IMR-90 (cell line): ENCODE results near the gene NAA10. TPM values are rescaled to one million over a fixed set of nuclear protein-coding genes. Genes with fewer than 3 reads are reported as not detected.

Experiments
- ATAC-seq: fragments of 200-7000 bp; cut with Tn5 transposase; 2 replicates; pipeline ENCODE4 v1.9.1; 2020; ENCODE audit warnings: low read depth, mild to moderate bottlenecking, moderate library complexity
- BruUV-seq: library from RNA; stranded (reverse); fragments of 400-500 nt; replicated peaks from 2 replicates; lab custom pipeline; 2021; lab: Mats Ljungman, UMichigan
- CTCF ChIA-PET: fragments of 300-600 bp; formaldehyde crosslinking; extraction: SDS; loops from one replicate; lab custom pipeline; 2021; ENCODE audit warnings: antibody characterized with exemption; lab: Yijun Ruan, JAX
- POLR2A ChIA-PET: fragments of 300-600 bp; sonication (Branson Sonifier 250); formaldehyde crosslinking; loops from one replicate; lab custom pipeline; 2022; ENCODE audit warnings: antibody characterized with exemption; ENCODE audit not compliant: unreplicated experiment; lab: Charles Lee
- DNase-seq: peaks from one replicate; pipeline ENCODE4 v3.0.0; 2013
- H2AFZ ChIP-seq: replicated peaks from 2 replicates; pipeline ENCODE3; 2013; ENCODE audit warnings: low read length, mild to moderate bottlenecking; ENCODE audit not compliant: poor library complexity
- H2AK5ac ChIP-seq: 2 replicates; pipeline ENCODE4 v1.6.1; 2013; ENCODE audit warnings: low read depth, low read length, inconsistent platforms
- H2AK9ac ChIP-seq: replicated peaks from 2 replicates; pipeline ENCODE3; 2013; ENCODE audit warnings: mild to moderate bottlenecking, low read depth, low read length, moderate library complexity; ENCODE audit not compliant: poor library complexity
- H2BK120ac ChIP-seq: 2 replicates; pipeline ENCODE4 v1.6.1; 2013; ENCODE audit warnings: low read depth, low read length, inconsistent platforms
- H2BK15ac ChIP-seq: 3 replicates; pipeline ENCODE4 v1.6.1; 2013; ENCODE audit warnings: low read depth, low read length, inconsistent platforms
- H2BK20ac ChIP-seq: 2 replicates; pipeline ENCODE4 v1.6.1; 2013; ENCODE audit warnings: low read depth, mild to moderate bottlenecking, inconsistent platforms, low read length, moderate library complexity
- H2BK5ac ChIP-seq: 2 replicates; pipeline ENCODE4 v1.6.1; 2013; ENCODE audit warnings: mild to moderate bottlenecking, low read depth, low read length, inconsistent platforms; ENCODE audit not compliant: poor library complexity, severe bottlenecking
- H3K14ac ChIP-seq: replicated peaks from 2 replicates; pipeline ENCODE4 v1.6.1; 2013; ENCODE audit warnings: low read depth, low read length, inconsistent platforms
- H3K18ac ChIP-seq: 2 replicates; pipeline ENCODE4 v1.6.1; 2013; ENCODE audit warnings: low read depth, low read length, control low read depth
- H3K23ac ChIP-seq: 2 replicates; pipeline ENCODE4 v1.6.1; 2013; ENCODE audit warnings: low read depth, low read length, inconsistent platforms
- H3K27ac ChIP-seq: 2 replicates; pipeline ENCODE4 v1.5.1; 2013; ENCODE audit warnings: mild to moderate bottlenecking, control low read depth, low read length; ENCODE audit not compliant: insufficient read depth
- H3K27me3 ChIP-seq: 2 replicates; pipeline ENCODE4 v1.6.1; 2013; ENCODE audit warnings: low read length; ENCODE audit not compliant: control insufficient read depth, insufficient read depth
- H3K36me3 ChIP-seq: 2 replicates; pipeline ENCODE4 v1.6.1; 2013; ENCODE audit warnings: low read length, mixed read lengths; ENCODE audit not compliant: control insufficient read depth, insufficient read depth
- H3K4ac ChIP-seq: 2 replicates; pipeline ENCODE4 v1.6.1; 2013; ENCODE audit warnings: low read depth, low read length, inconsistent platforms
- H3K4me1 ChIP-seq: 2 replicates; pipeline ENCODE4 v1.6.1; 2013; ENCODE audit warnings: low read length, mixed read lengths; ENCODE audit not compliant: control insufficient read depth, insufficient read depth
- H3K4me2 ChIP-seq: 2 replicates; pipeline ENCODE4 v1.6.1; 2013; ENCODE audit warnings: low read depth, mild to moderate bottlenecking, control low read depth, low read length, moderate library complexity
- H3K4me3 ChIP-seq: 2 replicates; pipeline ENCODE4 v1.5.1; 2013; ENCODE audit warnings: low read depth, mild to moderate bottlenecking, control low read depth, low read length, moderate library complexity; ENCODE audit not compliant: insufficient read depth
- H3K56ac ChIP-seq: 2 replicates; pipeline ENCODE4 v1.6.1; 2013; ENCODE audit warnings: low read length, inconsistent platforms; ENCODE audit not compliant: insufficient read depth; ENCODE audit errors: extremely low read depth
- H3K79me1 ChIP-seq, 2 experiments: 2 replicates each; pipeline ENCODE4 v1.6.1; 2013; ENCODE audit warnings: low read length in 2 of 2, inconsistent platforms in 1 of 2, low read depth in 1 of 2
- H3K9ac ChIP-seq: 2 replicates; pipeline ENCODE4 v1.6.1; 2013; ENCODE audit warnings: low read depth, low read length, control low read depth
- H3K9me1 ChIP-seq: 2 replicates; pipeline ENCODE4 v1.6.1; 2013; ENCODE audit warnings: low read length, inconsistent platforms; ENCODE audit not compliant: insufficient read depth
- H3K9me3 ChIP-seq: 2 replicates; pipeline ENCODE4 v1.6.1; 2013; ENCODE audit warnings: low read length; ENCODE audit not compliant: control insufficient read depth, insufficient read depth
- H4K20me1 ChIP-seq: 2 replicates; pipeline ENCODE4 v1.6.1; 2013; ENCODE audit warnings: low read length, inconsistent platforms; ENCODE audit not compliant: insufficient read depth
- H4K5ac ChIP-seq: 2 replicates; pipeline ENCODE4 v1.6.1; 2013; ENCODE audit warnings: mild to moderate bottlenecking, low read depth, low read length, control low read depth
- H4K8ac ChIP-seq, 2 experiments: 2 replicates each; pipeline ENCODE4 v1.6.1; 2013; ENCODE audit warnings: low read depth in 2 of 2, low read length in 2 of 2, control low read depth in 1 of 2, inconsistent platforms in 1 of 2
- H4K91ac ChIP-seq: 2 replicates; pipeline ENCODE4 v1.6.1; 2013; ENCODE audit warnings: low read depth, low read length, inconsistent platforms; ENCODE audit not compliant: insufficient read depth
- MAZ ChIP-seq: IDR thresholded peaks from 2 replicates; pipeline ENCODE4 v1.6.1; 2012; ENCODE audit warnings: low read depth, mild to moderate bottlenecking, low read length, improper control_type of control experiment, moderate library complexity, borderline replicate concordance
- RAD21 ChIP-seq: IDR thresholded peaks from 2 replicates; pipeline ENCODE4 v1.6.1; 2012; ENCODE audit warnings: low read length, improper control_type of control experiment
- RCOR1 ChIP-seq: IDR thresholded peaks from 2 replicates; pipeline ENCODE4 v1.6.1; 2012; ENCODE audit warnings: mild to moderate bottlenecking, low read length, improper control_type of control experiment; ENCODE audit not compliant: insufficient replicate concordance
- SMC3 ChIP-seq: fragments of 150-350 bp; IDR thresholded peaks from 2 replicates; pipeline ENCODE4 v1.6.1; 2016; ENCODE audit warnings: low read depth, mild to moderate bottlenecking, antibody characterized with exemption, low read length, moderate library complexity
- WGBS, 2 experiments: methylation state at CpG; one replicate each; pipeline versions ENCODE4 v1.1.5 to v1.1.7; 2013; ENCODE audit warnings: missing lambda C conversion rate in 2 of 2; ENCODE audit not compliant: insufficient read length in 1 of 2; ENCODE audit errors: extremely low coverage in 2 of 2; 5-methylcytosine and 5-hydroxymethylcytosine counted together
- dilution Hi-C: fragments of 300-500 bp; cut with HindIII; formaldehyde crosslinking; loops from one replicate; pipeline ENCODE4 v1.14.3; 2018; ENCODE audit warnings: low sequenced_read_pairs; ENCODE audit not compliant: unreplicated experiment
- in situ Hi-C: fragments of 300-500 bp; cut with MboI; formaldehyde crosslinking; loops from 3 replicates; pipeline ENCODE4 v1.14.3; 2019; ENCODE audit warnings: low sequenced_read_pairs, inconsistent platforms, mixed read lengths
- intact Hi-C: fragments of 100-400 bp; cut with micrococcal nuclease; formaldehyde crosslinking; loops from 2 replicates; pipeline ENCODE4 v1.10.0; 2022
- polyA plus RNA-seq, 3 experiments: library from polyadenylated mRNA; depleted of rRNA; stranded (reverse); fragments of >200 nt; gene quantifications; 2 replicates each; pipeline ENCODE4 v1.2.3, GENCODE V29; 2012; ENCODE audit warnings: low replicate concordance in 1 of 3
- total RNA-seq: library from RNA; depleted of rRNA; stranded (reverse); fragments of >200 nt; gene quantifications from 2 replicates; pipeline ENCODE4 v1.2.3, GENCODE V29; 2012

NAA10 gene
- total and polyA plus RNA-seq, 2 of the 4 experiments (the other 2 are of a cell fraction), result 98.6 to 172 TPM

DNA sequence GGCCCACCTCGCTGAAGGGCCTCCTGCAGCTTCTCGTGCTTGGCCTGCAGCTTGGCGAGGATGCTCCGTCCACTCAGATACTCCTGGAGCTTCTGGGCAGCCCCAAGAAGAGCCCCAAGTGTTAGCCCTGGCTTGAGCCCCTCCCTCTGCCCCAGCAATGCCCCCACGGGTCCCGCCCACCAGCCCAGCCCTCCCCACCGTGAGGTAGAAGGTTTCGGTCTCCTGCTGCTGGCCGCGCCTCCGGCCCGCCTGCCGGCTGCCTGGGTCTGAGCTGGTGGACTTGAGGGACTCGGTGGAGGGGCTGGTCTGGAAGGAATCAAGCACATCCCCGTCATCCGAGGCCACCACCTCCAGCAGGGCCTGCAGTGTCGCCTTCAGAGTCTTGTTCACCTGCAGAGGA, 21.6 kb downstream of the NAA10 start:
- dilution Hi-C loops (no loop called here), intact Hi-C loops (no loop called here), in situ Hi-C loops (loop anchor here (25.0 kb wide), 1 partner anchor 951 kb away; no protein-coding TSS in a partner anchor)
- ChIA-PET CTCF (no interaction called here), POLR2A (no interaction called here)
- H4K91ac ChIP-seq, result no peak overlapping the region
- H3K9me3 ChIP-seq, result no peaks in the 10 kb centered on the region; the same call in 1 of the 2 replicates
- no peak for ATAC-seq
- H3K14ac ChIP-seq, result no peak overlapping the region
- H3K27ac ChIP-seq, result no peak overlapping the region
- no peak overlapping the region for H3K18ac ChIP-seq
- H3K56ac ChIP-seq, result no peak overlapping the region
- H2AK5ac ChIP-seq, result no peak overlapping the region
- no TSS peak for BruUV-seq
- H3K9me1 ChIP-seq, result no peaks in the 10 kb centered on the region
- no peak overlapping the region for H2BK120ac ChIP-seq
- no peaks in the 10 kb centered on the region for H3K36me3 ChIP-seq
- DNase-seq, result no peak
- WGBS, 2 experiments, result 80% methylated on average over 1 of the region's 17 CpGs; no CpG with 5 or more reads in 1 of the 2 experiments
- no peak overlapping the region for H4K5ac ChIP-seq
- no peaks in the 10 kb centered on the region for H3K4me1 ChIP-seq
- no peak overlapping the region for H3K4ac ChIP-seq
- no peak overlapping the region for H3K9ac ChIP-seq
- H3K23ac ChIP-seq, result no peak overlapping the region
- H3K4me2 ChIP-seq, result no peak overlapping the region
- TF ChIP-seq RAD21, result no peak
- TF ChIP-seq RCOR1, result no peak
- TF ChIP-seq MAZ, result no peak
- TF ChIP-seq SMC3, result no peak
- H3K79me1 ChIP-seq, result no peaks in the 10 kb centered on the region
- no peak overlapping the region for H2AFZ ChIP-seq
- H2BK20ac ChIP-seq, result no peak overlapping the region
- H4K20me1 ChIP-seq, result no peaks in the 10 kb centered on the region
- H4K8ac ChIP-seq, result no peak overlapping the region
- H2BK5ac ChIP-seq, result no peak overlapping the region
- no peak overlapping the region for H2BK15ac ChIP-seq
- H2AK9ac ChIP-seq, result no peak overlapping the region
- H3K4me3 ChIP-seq, result no peak overlapping the region
- H3K27me3 ChIP-seq, result peaks cover 19% of the 10 kb centered on the region
